ENCODE data around the gene NDFIP2.

The NDFIP2 gene

GRCh38 chr13:79516595-79516994 is 35.6 kb downstream of the NDFIP2 start:
- no peak overlapping the region for H3K4me3 ChIP-seq (ENCODE audit: low read length)
- no peak for TF ChIP-seq CTCF (conservative IDR thresholded peaks at IDR 0.05; ENCODE audit: low read length)
- no peak for DNase-seq (ENCODE audit: low read depth)

DNA sequence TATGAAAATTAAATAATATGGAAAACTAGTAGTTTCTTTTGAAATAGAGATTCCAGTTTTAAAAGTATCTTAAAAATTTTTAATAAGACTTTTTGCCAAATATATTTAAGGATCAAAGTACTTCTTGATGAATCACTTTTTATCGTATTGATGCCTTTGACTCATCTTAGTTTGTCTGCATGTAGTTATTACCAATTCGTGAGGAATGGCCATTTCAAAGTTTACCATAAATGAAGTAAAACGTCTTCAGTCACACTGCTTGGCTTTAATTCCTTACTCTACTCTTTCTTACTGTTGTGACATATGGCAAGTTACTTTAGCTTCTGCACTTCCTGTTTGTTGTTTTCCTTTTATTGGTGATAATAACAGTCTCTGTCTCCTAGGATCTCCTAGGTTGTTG is 38.3 kb downstream of the NDFIP2 start:
- TF ChIP-seq CTCF (conservative IDR thresholded peaks at IDR 0.05; ENCODE audit: low read length), result no peak
- DNase-seq (ENCODE audit: low read depth), result peak; percentile 11
- no peak overlapping the region for H3K4me3 ChIP-seq (ENCODE audit: low read length)

- no peak overlapping the region for H3K4me3 ChIP-seq (ENCODE audit: low read length)
- no peak for TF ChIP-seq CTCF (conservative IDR thresholded peaks at IDR 0.05; ENCODE audit: low read length)
- peak; percentile 51 for DNase-seq (ENCODE audit: low read depth)
Observed at GRCh38 chr13:79522583-79522982, 41.6 kb downstream of the NDFIP2 start.

GRCh38 chr13:79525064-79525857 is 44.3 kb downstream of the NDFIP2 start:
- TF ChIP-seq CTCF (conservative IDR thresholded peaks at IDR 0.05; ENCODE audit: low read length), result no peak
- DNase-seq (ENCODE audit: low read depth), result no peak
- H3K4me3 ChIP-seq (ENCODE audit: low read length), result no peak overlapping the region

DNA sequence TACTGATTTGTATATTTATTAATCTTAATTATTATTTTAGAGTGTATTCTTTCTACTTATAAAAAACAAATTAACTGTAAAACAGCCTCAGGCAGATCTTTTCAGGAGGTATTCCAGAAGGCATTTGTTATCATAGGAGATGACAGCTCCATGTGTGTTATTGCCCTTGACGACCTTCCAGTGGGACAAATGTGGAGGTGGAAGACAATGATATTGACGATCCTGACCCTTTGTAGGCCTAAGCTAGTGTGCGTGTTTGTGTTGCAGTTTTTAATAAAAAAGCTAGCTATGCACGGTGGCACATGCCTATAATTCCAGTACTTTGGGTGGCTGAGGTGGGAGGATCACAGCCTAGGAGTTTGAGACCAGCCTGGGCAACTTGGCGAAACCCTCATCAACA is 46.7 kb downstream of the NDFIP2 start:
- no peak for TF ChIP-seq CTCF (conservative IDR thresholded peaks at IDR 0.05; ENCODE audit: low read length)
- no peak overlapping the region for H3K4me3 ChIP-seq (ENCODE audit: low read length)
- DNase-seq (ENCODE audit: low read depth), result no peak

GRCh38 chr13:79528356-79528755 is 47.4 kb downstream of the NDFIP2 start:
- no peak for TF ChIP-seq CTCF (conservative IDR thresholded peaks at IDR 0.05; ENCODE audit: low read length)
- no peak overlapping the region for H3K4me3 ChIP-seq (ENCODE audit: low read length)
- no peak for DNase-seq (ENCODE audit: low read depth)

GRCh38 chr13:79528759-79529191 is 47.8 kb downstream of the NDFIP2 start:
- no peak for TF ChIP-seq CTCF (conservative IDR thresholded peaks at IDR 0.05; ENCODE audit: low read length)
- no peak overlapping the region for H3K4me3 ChIP-seq (ENCODE audit: low read length)
- DNase-seq (ENCODE audit: low read depth), result no peak

All from AG10803 (cell line).